HepG2 (cell line): ENCODE data around the gene GLOD5. TPM values are rescaled to one million over a fixed set of nuclear protein-coding genes. Genes with fewer than 3 reads are reported as not detected.

ENCODE experiments used
- DR1 ChIP-seq: sonication (generic); formaldehyde crosslinking; IDR thresholded peaks from 2 replicates; pipeline ENCODE4 v1.8.0; 2021; ENCODE audit warnings: mild to moderate bottlenecking, missing genetic modification reagents, inconsistent platforms
- KDM2A ChIP-seq: sonication (generic); formaldehyde crosslinking; IDR thresholded peaks from 2 replicates; pipeline ENCODE4 v1.4.0; 2020; ENCODE audit warnings: low read depth, missing genetic modification reagents, borderline replicate concordance
- KLF16 ChIP-seq, 2 experiments: sonication (generic) in 1 of 2; formaldehyde crosslinking in 1 of 2; IDR thresholded peaks; 2 replicates each; pipeline versions ENCODE4 v1.6.1 to v1.8.0; 2016 to 2023; ENCODE audit warnings: missing genetic modification reagents in 2 of 2, missing compliant biosample characterization in 1 of 2
- KMT2B ChIP-seq: IDR thresholded peaks from 2 replicates; pipeline ENCODE4 v1.6.1; 2016; ENCODE audit warnings: missing genetic modification reagents, missing compliant biosample characterization
- MED8 ChIP-seq: sonication (generic); formaldehyde crosslinking; IDR thresholded peaks from 2 replicates; pipeline ENCODE4 v1.8.1; 2023; ENCODE audit warnings: mild to moderate bottlenecking, missing genetic modification reagents; ENCODE audit not compliant: insufficient replicate concordance
- MIXL1 ChIP-seq: IDR thresholded peaks from 2 replicates; pipeline ENCODE4 v1.6.1; 2016
- NCOA5 ChIP-seq: sonication (generic); formaldehyde crosslinking; IDR thresholded peaks from 2 replicates; pipeline ENCODE4 v1.4.0; 2020; ENCODE audit warnings: missing genetic modification reagents
- NONO ChIP-seq, 2 experiments: fragments of 450-650 bp in 1 of 2; sonication (generic) in 1 of 2; formaldehyde crosslinking in 1 of 2; IDR thresholded peaks in 1 of 2; conservative IDR thresholded peaks in 1 of 2; 2 replicates each; pipeline versions ENCODE4 v1.6.1 to v1.8.0; 2017 to 2022; ENCODE audit warnings: mild to moderate bottlenecking in 1 of 2, missing genetic modification reagents in 1 of 2, moderate library complexity in 1 of 2
- RAD51 ChIP-seq: fragments of 450-650 bp; IDR thresholded peaks from 2 replicates; pipeline ENCODE4 v1.6.1; 2016; ENCODE audit warnings: borderline replicate concordance
- SMAD3 ChIP-seq: sonication (generic); formaldehyde crosslinking; IDR thresholded peaks from 2 replicates; pipeline ENCODE4 v1.4.0; 2020; ENCODE audit warnings: missing genetic modification reagents
- SPEN ChIP-seq: sonication (generic); formaldehyde crosslinking; IDR thresholded peaks from 2 replicates; pipeline ENCODE4 v1.5.1; 2020; ENCODE audit warnings: low read depth, mild to moderate bottlenecking, missing genetic modification reagents
- STAT5B ChIP-seq: sonication (generic); formaldehyde crosslinking; IDR thresholded peaks from 2 replicates; pipeline ENCODE4 v1.4.0; 2020; ENCODE audit warnings: missing genetic modification reagents
- ZFP1 ChIP-seq: IDR thresholded peaks from 2 replicates; pipeline ENCODE4 v1.6.1; 2016
- ZFX ChIP-seq: sonication (generic); formaldehyde crosslinking; IDR thresholded peaks from 2 replicates; pipeline ENCODE4 v1.4.0; 2020; ENCODE audit warnings: mild to moderate bottlenecking, low read depth, missing genetic modification reagents, moderate library complexity
- polyA plus RNA-seq, 8 experiments: library from polyadenylated mRNA; depleted of rRNA in 3 of 8; stranded (reverse) in 7 of 8; unstranded in 1 of 8; fragments of >200 nt; fragmentation: Illumina TruSeq in 4 of 8; extraction: Trizol in 4 of 8; gene quantifications; 2 replicates each; pipeline versions ENCODE4 v1.2.1 to v1.2.3, GENCODE V29; 2011 to 2016; ENCODE audit warnings: low read depth in 4 of 8, missing spikeins in 1 of 8, mixed read lengths in 1 of 8; ENCODE audit not compliant: insufficient read depth in 1 of 8
- total RNA-seq, 5 experiments: library from RNA; depleted of rRNA; stranded (reverse); fragments of >200 nt; fragmentation: Illumina TruSeq; extraction: Trizol; gene quantifications; 2 replicates each; pipeline ENCODE4 v1.2.3, GENCODE V29; 2016; ENCODE audit warnings: low read depth in 1 of 5
- TF ChIP-seq, protein P1 (sequence below): sonication (generic); formaldehyde crosslinking; IDR thresholded peaks from 2 replicates; pipeline ENCODE4 v1.4.0; 2020; ENCODE audit warnings: missing genetic modification reagents
- TF ChIP-seq, protein P2 (sequence below): sonication (generic); formaldehyde crosslinking; IDR thresholded peaks from 2 replicates; pipeline ENCODE4 v1.5.0; 2020; ENCODE audit warnings: missing genetic modification reagents
- TF ChIP-seq, protein P3 (sequence below): sonication (generic); formaldehyde crosslinking; IDR thresholded peaks from 2 replicates; pipeline ENCODE4 v1.8.1; 2022; ENCODE audit warnings: low read depth, mild to moderate bottlenecking, missing genetic modification reagents
- TF ChIP-seq, protein P4 (sequence below): IDR thresholded peaks from 2 replicates; pipeline ENCODE4 v1.6.1; 2016; ENCODE audit warnings: missing genetic modification reagents, missing compliant biosample characterization
- TF ChIP-seq, protein P5 (sequence below): IDR thresholded peaks from 2 replicates; pipeline ENCODE4 v1.6.1; 2016; ENCODE audit warnings: missing compliant biosample characterization, missing genetic modification reagents, borderline replicate concordance

The GLOD5 gene
- total and polyA plus RNA-seq, 2 of the 13 experiments (the other 11 are each of a cell fraction or from before 2014, with no cell fraction given), result 0.93 to 1.3 TPM

DNA sequence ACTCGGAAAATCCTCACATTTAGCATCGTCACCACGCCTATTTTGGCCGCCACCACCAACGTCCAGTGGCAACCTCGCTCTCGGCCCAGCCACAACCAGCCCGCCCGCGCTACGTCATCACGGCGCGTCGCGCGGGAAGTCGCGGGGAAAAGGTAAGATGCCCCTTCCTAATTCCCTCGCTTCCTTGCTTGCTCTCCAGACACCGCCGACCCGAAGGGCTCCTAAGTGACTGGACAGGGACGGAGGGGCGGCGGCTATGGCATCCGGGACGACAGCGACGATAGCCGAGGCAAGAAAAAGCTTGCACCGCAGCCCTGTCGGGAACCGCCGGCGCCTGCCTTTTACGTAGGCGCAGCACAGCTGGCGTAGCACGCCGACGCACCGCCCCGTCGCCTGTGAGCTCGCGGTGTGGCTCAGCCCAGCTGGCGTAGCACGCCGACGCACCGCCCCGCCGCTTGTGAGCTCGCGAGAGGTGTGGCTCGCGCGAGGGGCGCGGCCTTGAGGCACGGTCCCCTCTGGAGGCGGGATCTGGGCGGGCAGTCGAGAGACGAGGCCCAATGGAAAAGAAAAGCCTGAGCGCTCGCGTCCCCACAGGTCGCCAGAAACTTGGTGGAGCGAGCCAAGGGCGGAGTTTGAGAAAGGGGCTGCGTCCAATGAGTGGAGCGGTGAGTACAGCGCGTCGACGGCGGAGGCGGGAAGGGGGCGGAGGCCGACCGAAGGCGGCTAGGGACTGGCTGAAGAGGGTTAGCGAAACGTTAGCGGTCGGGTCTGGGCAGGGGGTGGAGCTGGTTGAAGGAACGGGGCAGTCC lies 39.9 kb downstream of the GLOD5 start, which contains the start of gene HDAC6 (continued):
- TF ChIP-seq, protein P1, sequence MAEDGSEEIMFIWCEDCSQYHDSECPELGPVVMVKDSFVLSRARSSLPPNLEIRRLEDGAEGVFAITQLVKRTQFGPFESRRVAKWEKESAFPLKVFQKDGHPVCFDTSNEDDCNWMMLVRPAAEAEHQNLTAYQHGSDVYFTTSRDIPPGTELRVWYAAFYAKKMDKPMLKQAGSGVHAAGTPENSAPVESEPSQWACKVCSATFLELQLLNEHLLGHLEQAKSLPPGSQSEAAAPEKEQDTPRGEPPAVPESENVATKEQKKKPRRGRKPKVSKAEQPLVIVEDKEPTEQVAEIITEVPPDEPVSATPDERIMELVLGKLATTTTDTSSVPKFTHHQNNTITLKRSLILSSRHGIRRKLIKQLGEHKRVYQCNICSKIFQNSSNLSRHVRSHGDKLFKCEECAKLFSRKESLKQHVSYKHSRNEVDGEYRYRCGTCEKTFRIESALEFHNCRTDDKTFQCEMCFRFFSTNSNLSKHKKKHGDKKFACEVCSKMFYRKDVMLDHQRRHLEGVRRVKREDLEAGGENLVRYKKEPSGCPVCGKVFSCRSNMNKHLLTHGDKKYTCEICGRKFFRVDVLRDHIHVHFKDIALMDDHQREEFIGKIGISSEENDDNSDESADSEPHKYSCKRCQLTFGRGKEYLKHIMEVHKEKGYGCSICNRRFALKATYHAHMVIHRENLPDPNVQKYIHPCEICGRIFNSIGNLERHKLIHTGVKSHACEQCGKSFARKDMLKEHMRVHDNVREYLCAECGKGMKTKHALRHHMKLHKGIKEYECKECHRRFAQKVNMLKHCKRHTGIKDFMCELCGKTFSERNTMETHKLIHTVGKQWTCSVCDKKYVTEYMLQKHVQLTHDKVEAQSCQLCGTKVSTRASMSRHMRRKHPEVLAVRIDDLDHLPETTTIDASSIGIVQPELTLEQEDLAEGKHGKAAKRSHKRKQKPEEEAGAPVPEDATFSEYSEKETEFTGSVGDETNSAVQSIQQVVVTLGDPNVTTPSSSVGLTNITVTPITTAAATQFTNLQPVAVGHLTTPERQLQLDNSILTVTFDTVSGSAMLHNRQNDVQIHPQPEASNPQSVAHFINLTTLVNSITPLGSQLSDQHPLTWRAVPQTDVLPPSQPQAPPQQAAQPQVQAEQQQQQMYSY (CRISPR knock-in tag), result no peak
- TF ChIP-seq KDM2A (CRISPR knock-in tag), result peak; percentile 49
- TF ChIP-seq NCOA5 (CRISPR knock-in tag), result no peak
- TF ChIP-seq, protein P2, sequence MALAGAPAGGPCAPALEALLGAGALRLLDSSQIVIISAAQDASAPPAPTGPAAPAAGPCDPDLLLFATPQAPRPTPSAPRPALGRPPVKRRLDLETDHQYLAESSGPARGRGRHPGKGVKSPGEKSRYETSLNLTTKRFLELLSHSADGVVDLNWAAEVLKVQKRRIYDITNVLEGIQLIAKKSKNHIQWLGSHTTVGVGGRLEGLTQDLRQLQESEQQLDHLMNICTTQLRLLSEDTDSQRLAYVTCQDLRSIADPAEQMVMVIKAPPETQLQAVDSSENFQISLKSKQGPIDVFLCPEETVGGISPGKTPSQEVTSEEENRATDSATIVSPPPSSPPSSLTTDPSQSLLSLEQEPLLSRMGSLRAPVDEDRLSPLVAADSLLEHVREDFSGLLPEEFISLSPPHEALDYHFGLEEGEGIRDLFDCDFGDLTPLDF (CRISPR knock-in tag), result peak; percentile 85
- TF ChIP-seq ZFX (CRISPR knock-in tag), result peak; percentile 46; the same call in 1 of the 2 replicates
- TF ChIP-seq, protein P3, sequence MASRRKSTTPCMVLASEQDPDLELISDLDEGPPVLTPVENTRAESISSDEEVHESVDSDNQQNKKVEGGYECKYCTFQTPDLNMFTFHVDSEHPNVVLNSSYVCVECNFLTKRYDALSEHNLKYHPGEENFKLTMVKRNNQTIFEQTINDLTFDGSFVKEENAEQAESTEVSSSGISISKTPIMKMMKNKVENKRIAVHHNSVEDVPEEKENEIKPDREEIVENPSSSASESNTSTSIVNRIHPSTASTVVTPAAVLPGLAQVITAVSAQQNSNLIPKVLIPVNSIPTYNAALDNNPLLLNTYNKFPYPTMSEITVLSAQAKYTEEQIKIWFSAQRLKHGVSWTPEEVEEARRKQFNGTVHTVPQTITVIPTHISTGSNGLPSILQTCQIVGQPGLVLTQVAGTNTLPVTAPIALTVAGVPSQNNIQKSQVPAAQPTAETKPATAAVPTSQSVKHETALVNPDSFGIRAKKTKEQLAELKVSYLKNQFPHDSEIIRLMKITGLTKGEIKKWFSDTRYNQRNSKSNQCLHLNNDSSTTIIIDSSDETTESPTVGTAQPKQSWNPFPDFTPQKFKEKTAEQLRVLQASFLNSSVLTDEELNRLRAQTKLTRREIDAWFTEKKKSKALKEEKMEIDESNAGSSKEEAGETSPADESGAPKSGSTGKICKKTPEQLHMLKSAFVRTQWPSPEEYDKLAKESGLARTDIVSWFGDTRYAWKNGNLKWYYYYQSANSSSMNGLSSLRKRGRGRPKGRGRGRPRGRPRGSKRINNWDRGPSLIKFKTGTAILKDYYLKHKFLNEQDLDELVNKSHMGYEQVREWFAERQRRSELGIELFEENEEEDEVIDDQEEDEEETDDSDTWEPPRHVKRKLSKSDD (CRISPR knock-in tag), result peak; percentile 92
- TF ChIP-seq, protein P4, sequence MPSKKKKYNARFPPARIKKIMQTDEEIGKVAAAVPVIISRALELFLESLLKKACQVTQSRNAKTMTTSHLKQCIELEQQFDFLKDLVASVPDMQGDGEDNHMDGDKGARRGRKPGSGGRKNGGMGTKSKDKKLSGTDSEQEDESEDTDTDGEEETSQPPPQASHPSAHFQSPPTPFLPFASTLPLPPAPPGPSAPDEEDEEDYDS (CRISPR knock-in tag), result peak; percentile 66
- peak; percentile 65; the same call in 1 of the 2 replicates for TF ChIP-seq DR1
- peak; percentile 52 for TF ChIP-seq MED8 (CRISPR knock-in tag)
- no peak for TF ChIP-seq STAT5B (CRISPR knock-in tag)
- peak; percentile 39; the same call in 1 of the 2 replicates for TF ChIP-seq SPEN (CRISPR knock-in tag)
- TF ChIP-seq, protein P5, sequence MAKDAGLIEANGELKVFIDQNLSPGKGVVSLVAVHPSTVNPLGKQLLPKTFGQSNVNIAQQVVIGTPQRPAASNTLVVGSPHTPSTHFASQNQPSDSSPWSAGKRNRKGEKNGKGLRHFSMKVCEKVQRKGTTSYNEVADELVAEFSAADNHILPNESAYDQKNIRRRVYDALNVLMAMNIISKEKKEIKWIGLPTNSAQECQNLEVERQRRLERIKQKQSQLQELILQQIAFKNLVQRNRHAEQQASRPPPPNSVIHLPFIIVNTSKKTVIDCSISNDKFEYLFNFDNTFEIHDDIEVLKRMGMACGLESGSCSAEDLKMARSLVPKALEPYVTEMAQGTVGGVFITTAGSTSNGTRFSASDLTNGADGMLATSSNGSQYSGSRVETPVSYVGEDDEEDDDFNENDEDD, result peak; percentile 81; the same call in 1 of the 2 replicates
- TF ChIP-seq ZFP1, result 0 out of 2 replicates have a peak, but pooled peaks have one; percentile 47
- peak; percentile 14; the same call in 1 of the 2 replicates for TF ChIP-seq MIXL1
- 0 out of 2 replicates have a peak, but pooled peaks have one; percentile 17 for TF ChIP-seq SMAD3 (CRISPR knock-in tag)
- TF ChIP-seq KLF16 (CRISPR knock-in tag; IDR thresholded peaks at IDR 0.05), result 0 out of 4 replicates have a peak, but pooled peaks of 1 of the 2 experiments have one; percentile 30
- no peak for TF ChIP-seq NONO (IDR thresholded peaks at IDR 0.05)
- peak; percentile 18; the same call in 1 of the 2 replicates for TF ChIP-seq NONO (CRISPR knock-in tag; conservative IDR thresholded peaks at IDR 0.05)
- no peak for TF ChIP-seq RAD51
- peak; percentile 48; the same call in 1 of the 2 replicates for TF ChIP-seq KMT2B (CRISPR knock-in tag)
